Neural progenitor cell (in vitro differentiated cells): ENCODE data around the gene KRTAP10-4.

Experiments
- CTCF ChIP-seq: fragments of 200-600 bp; sonication (generic); IDR thresholded peaks from 2 replicates; pipeline ENCODE4 v1.5.1; 2017; ENCODE audit warnings: antibody characterized with exemption, mild to moderate bottlenecking
- EZH2 ChIP-seq: fragments of 200-600 bp; sonication (generic); IDR thresholded peaks from 2 replicates; pipeline ENCODE4 v1.6.1; 2017; ENCODE audit warnings: antibody characterized with exemption, mild to moderate bottlenecking, moderate library complexity
- EZH2phosphoT487 ChIP-seq: fragments of 200-600 bp; sonication (generic); IDR thresholded peaks from 2 replicates; pipeline ENCODE4 v1.6.1; 2017; ENCODE audit warnings: antibody characterized with exemption

- no peak for TF ChIP-seq CTCF
- TF ChIP-seq EZH2, result no peak
- no peak for TF ChIP-seq EZH2phosphoT487
Measured at GRCh38 chr21:44611551-44611950, 38.0 kb downstream of the KRTAP10-4 start.
